Stimulated activated CD8-positive, alpha-beta memory T cell treated with anti-CD3 and anti-CD28 coated beads, Interleukin-7, amount 100 ng/mL, for 4 hours (primary cell): ENCODE data around the gene BIN1.
"Not testable (repeated sequence)": the region's sequence is repeated elsewhere in the genome, so short reads cannot be mapped to it uniquely, and the experiment has no call there.

Source experiments
- DNase-seq, 2 donors: peaks; one replicate each; pipeline ENCODE4 v3.0.0-alpha.2; 2020; ENCODE audit warnings: low read depth in 2 of 2

BIN1 gene

DNA sequence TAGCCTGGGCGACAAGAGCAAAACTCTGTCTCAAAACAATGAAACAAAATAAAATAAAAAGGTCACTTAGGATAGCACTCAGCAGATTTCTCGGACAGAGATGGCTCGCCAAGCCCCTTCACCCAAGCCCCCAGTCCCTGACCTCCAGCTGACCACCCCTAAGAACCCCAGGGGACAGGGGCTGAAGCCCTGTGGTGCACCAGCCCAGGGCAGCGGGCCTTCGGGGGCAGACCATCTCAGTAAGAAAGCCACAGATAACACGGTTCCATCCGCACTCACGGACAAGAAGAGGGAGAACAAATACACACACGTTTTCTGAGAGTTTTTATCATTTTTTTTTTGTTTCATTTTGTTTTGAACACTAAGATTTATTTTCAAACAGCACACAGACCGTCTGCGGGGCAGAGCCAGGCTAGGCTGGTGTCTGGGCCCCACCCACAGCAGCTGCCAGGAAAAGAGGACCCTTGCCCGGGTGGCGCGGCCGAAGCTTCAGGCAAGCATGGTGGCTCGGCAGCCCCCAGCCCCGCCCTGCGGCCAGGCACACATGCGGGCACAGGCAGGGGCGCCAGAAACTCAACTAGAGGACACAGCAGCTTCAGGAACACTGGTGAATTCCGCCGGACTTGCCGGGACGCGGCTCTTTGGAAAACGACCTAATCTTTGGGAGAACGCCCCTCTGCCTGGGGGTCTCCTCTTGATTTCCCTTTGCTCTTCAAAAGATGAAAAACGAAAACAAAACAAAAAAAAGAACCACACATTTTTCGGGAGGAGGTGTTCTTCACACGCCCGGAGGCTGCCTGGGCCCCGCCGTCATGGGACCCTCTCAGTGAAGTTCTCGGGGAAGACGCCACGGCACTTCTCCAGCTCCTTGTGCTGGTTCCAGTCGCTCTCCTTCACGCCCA, 59.0 kb downstream of the BIN1 start:
- no peak for DNase-seq

DNA sequence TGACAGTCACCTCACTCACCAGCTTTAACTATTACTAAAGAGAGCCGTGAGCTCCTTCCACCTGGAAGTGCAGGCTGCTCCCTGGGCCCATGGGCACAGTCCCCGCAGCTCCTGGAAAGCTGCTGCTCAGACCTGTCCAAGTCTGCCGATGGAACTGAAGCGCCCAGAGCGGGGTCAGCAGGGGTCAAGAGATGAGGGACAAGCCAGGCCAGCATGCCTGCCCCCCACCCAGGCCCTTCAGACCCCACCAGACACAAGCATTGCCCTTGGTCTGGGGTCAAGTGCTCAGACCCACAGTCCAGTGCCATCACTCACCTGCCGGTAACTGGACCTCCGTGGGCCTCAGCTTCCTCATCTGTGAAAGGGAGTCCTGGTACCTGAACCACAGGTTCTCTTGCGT, 59.9 kb downstream of the BIN1 start:
- no peak for DNase-seq

DNA sequence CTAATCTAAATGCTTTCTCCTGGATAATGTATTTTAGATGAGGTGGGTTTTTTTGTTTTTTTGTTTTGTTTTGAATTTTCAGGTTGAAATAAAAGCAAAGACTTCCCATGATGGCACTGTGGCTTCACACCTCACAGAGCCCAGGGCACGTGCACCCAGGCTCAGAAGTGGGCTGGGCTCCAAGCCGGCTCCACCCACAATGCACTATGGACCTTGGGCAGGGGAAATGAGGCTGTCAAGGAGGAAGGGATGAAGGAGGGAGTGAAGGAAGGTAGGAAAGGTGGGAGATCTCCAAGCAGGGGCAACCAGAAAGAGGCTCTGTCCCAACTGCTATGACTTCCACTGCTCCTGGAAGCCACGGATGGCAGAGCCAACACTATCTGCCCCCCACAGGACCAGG, 60.4 kb downstream of the BIN1 start:
- DNase-seq, result no peak

DNA sequence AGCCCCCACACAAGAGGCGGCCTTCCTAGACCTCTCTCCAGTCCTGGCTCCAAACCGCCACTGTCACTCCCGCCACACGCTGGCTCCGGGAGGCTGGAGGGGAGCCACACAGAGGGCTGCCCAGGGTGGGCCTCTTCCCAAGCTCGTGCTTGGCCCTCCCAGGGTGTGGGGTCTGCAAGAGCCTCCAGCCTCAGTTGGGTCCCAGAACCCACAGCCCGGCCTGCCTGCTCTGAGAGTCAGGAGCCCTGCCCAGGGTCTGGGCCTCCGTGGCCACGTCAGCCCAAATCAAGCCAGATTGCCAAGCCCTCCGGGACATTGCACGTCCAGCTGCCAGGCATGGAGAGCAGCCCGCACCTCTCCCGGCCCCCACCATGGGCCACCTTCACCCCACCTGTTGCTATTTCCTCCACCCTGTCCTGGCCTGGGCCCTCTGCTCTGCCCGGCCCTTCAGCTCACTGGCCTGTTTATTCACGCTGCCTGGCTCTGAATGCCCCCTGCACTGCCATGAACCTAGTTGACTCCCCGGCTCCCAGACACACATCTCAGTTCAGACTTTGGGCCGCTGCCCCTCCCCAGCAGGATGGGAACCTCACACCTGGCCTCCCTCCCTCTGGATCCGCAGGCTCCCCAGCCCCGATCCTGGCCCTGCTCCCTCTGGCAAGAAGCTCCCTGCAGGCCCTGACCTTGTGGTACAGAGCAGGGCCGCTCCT, 61.0 kb downstream of the BIN1 start:
- DNase-seq, result no peak

DNA sequence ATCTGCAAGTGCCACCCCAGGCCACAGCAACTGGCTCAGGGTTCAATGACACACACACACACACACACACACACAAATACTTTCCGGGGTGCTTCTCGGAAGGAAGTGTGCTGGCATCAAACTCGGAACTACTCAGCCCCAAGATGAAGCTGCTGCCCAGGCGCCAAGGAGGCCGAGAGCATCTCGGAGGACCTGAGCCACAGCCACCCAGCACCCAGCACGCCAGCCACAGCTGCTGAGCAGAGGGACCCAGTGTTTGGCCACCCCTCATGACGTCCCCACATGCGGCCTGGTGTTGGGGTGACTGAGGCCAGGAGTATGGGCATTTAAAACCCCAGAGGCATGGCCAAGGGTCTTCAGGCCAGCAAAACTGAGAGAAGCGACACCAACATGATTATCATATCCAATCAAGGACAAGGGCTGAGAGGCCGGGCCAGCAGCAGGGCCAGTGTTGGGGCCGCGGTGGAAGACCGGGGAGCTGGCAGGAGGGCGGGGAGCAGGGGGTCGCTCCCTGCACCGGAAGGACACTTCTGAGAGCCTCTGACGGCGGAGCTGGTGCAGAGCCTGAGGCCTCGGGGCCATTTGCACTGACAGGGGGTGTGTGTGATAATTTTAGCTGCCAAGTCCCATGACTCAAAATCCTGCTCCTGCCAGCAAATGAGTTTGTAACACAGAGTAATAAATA, 61.8 kb downstream of the BIN1 start:
- no peak for DNase-seq

DNA sequence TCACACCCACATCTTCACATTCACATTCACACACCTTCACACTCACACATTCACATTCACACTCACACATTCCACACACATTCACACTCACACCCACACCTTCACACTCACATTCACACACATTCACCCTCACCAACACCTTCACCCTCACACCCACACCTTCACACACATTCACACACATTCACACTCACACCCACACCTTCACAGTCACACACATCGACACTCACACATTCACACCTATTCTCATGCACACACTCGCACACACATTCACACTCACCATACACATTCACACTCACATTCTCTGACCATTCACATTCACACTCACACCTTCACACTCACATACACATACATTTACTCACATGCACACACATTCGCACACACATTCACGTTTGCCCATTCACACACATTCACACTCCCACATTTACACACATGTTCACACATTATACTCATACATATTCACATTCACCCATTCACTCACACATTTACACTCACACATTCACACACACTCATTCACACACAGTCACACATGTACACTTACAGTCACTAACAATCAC, 62.7 kb downstream of the BIN1 start:
- DNase-seq, result no peak

DNA sequence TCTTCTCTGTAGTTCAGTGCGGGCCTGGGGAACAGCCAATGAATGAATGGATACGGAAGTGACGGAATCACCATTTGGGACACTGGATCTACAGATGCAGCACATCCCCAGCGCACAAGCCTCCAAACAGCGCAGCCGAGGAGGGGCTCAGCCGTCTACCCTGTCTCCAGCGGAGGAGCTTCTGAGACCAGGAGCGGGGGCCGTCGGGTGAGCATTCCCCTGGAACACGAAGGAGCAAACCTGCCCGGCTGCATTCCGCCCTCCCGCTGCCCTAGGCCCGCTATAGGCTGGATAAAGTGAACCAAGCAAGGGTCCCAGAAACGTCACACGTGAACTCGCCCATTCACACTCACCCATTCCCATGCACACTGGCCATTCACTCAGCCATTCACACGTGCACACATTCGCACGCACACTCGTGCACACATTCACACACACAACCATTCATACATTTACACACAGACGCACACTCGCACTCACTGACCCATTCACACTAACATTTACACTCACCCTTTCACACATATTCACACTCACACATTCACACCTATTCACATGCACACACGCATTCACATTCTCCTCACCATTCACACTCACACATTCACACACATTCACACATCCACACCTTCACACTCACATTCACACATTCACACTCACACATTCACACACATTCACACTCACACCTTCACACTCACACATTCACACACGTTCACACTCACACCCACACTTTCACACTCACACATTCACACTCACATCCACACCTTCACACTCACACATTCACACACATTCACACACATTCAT, 63.4 kb downstream of the BIN1 start:
- DNase-seq, result no peak

DNA sequence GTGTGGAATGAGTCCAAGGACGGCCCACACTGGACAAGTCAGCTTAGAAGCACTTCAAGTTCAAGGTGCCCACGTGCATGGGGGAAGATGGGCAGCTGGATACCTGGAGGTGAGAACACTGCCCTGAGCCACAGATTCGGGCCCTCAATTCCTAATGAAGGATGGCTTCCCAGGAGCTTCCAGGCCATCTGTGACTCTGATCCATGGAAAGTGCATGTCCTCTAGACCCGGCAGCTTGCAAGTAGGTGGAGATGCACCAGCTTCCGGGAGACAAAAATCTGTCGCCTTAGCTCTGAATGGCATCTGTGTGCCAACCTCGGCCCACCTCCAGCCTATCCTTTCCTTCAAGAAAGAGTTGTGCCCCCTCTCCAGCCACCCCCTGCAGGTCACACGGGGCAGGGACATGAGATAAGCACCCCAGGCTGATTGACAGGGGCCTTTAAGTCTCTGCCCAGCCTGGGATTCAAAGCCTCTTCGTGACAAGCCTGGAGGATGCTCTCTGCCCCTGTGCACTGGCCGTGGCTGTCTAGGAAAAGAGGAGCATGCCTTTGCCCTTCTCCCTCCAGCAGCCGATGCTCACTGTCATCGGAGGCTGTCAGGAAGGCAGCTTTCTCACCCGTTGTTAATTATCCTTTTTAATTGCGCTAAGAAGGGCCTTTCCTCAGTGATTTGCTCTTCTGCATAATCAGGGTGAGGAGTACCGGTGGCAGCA, 65.5 kb downstream of the BIN1 start:
- no peak for DNase-seq

DNA sequence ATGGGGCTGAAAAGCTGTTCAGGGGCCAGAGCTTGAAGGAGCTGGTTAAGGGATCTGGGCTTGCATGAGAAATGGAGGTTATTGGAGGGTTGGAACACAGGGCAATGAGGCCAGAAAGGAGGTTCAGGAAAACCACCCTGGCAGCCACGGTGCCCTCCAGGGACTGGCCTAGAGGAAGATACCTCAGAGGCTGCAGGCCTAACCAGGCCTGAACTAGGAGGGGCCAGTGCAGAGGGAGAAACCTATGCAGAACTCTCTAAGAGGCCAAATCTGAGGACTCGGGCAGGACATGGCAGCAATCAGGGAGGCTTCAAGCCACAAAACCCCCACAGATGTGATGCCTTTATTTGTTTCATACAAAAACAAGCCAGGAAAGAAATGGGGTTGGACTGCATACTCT, 66.8 kb downstream of the BIN1 start:
- no peak for DNase-seq

DNA sequence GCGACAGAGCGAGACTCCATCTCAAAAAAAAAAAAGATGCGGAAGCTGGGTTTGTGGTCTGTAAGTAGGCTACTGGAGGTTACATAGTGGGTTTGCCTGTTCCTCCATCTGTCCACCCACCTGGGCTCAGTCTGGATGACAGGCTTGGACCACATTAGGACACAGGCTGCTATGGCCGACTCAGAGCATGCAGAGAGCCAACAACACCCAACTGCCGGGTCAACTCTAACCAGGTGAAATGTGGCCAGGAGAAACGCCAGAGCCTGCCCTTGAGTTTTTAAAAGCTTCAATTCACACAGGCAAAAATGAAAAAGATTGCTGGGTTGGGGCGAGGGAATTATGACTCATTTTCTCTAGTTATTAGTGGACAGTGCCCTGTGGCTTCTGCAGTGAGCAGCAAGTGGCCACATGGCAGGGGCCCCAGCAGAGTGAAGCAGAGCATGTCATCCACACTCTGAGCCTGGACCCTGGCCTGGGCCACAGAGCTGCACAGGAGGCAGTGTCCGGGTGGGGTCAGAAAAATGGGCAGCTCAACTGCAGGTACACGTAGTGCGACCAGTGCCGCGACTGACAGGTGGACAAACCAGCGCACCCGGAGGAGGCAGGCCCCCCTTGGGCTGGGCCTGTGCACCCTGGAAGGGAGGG, 67.4 kb downstream of the BIN1 start:
- DNase-seq, result no peak

DNA sequence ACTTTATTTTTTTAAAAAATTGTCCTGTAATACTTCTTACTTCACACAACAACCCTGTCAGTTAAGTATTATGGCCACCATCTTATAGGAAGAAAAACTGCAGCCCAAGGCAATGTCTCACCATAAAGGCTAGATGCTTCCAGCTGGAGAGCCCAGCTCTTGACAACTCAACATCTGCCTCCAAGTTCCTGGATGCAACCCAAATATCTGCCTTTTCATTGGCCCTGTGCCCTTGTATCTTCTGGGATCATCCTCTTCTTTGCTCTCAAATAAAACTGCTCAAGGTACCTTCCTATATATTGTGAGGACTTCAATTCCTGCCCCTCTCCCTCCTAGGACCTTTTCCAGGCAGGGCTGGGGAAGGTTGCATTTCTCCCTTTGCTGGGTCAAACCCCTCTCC, 69.5 kb downstream of the BIN1 start:
- no peak for DNase-seq

DNA sequence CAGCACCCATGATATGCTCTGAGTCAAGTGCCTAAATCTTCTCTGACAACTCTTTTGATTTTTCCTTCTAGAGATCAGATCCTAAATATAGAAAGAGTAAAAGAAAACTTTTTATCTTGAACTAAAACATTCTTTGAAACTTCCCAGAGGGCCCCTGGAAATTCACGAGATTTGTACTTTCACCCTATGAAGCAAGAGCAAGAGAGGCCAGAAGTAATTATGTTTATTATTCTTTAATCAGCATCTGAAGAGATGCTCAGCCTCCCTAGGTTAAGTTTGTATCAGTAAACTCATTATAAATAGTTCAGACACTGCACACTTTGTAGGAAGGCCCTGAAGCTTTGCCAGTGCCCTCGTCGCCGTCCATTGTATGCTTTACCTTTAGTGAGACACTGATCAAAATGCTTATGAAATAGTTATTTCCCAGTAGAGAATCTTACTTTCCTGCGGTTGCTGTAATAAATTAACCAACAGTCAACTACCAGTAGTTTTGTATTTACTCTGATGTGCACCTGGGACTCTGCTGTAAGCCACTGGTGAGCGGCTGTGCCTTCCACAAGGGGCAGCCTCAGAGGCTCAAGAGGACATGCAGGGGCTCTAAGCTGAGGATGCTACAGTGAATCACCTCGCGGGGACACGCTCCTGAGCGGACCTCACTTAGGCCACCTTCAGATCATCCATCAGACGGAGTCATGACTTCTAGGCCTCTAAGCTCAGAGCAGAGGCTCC, 71.9 kb downstream of the BIN1 start:
- no peak for DNase-seq

DNA sequence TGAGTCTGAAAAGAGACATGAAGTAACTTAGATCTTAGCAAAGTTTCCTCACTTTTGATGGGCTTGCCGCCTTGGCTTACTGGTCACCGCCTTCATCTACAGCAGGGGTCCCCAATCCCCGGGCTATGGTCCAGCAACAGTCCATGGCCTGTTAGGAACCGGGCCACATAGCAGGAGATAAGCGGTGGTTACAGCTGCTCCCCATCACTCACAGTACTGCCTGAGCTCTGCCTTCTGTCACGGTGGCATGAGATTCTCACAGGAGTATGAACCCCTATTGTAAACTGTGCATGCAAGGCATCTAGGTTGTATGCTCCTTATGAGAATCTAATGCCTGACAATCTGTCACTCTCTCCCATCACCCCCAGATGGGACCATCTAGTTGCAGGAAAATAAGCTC, 72.9 kb downstream of the BIN1 start:
- DNase-seq, result no peak

DNA sequence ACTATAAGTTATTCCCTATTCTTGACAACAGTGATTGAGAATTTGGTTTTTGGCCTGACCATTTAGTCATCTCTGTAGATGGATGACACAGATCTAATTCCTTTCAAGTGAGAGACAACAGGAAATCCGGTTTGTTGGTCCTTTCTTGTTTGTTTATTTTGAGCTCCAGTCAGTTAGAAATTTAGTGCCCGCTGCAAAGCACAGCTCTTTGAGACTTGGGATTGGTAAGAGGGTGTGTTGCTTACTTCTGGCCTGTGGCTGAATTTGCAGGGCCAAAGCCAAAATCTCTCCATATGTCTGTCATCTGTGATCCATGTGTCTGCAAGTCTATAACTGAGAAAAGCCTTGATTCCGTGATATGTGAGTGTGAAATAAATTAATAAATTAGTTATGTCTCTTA, 74.3 kb downstream of the BIN1 start:
- DNase-seq, result no peak

DNA sequence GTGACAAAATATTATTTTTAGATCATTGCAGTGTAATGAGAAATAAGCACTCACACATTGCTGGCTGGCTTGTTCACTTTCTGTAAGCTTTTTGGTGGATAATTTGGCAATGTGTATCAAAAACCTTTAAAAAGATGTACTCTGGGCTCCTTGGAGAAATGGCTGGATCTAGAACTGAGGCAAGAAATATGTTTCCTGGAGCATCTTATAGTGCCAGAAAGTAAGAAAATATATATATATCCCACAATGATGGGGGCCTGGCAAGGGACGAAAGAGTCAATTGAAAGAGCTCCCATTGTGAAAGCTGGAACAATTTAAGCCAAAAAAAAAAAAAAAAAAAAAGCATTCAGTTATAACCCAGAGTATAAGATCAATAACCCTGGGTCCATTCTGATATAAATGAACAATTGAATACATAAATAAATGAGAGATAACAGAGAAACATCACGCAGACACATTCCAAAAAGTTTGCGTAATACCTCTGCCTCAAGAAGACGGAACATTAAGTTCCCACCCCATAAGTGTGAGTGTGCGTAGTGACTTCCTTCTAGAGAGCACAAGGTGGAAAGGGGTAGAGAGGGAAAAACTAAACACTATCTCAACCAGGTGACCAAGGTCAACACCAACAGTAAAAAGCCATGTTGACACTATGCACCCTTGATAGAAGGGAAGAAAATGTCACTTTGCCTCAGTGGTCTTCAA, 77.5 kb downstream of the BIN1 start:
- DNase-seq, result no peak

DNA sequence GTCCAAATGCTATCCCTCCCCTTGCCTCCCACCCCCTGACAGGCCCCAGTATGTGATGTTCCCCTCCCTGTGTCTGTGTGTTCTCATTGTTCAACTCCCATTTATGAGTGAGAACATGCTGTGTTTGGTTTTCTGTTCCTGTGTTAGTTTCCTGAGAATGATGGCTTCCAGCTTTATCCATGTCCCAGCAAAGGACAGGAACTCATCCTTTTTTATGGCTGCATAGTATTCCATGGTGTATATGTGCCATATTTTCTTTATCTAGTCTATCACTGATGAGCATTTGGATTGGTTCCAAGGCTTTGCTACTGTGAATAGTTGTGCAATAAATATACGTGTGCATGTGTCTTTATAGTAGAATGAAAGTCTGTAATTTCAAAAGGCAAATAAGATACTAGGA, 78.2 kb downstream of the BIN1 start:
- not testable (repeated sequence) for DNase-seq

DNA sequence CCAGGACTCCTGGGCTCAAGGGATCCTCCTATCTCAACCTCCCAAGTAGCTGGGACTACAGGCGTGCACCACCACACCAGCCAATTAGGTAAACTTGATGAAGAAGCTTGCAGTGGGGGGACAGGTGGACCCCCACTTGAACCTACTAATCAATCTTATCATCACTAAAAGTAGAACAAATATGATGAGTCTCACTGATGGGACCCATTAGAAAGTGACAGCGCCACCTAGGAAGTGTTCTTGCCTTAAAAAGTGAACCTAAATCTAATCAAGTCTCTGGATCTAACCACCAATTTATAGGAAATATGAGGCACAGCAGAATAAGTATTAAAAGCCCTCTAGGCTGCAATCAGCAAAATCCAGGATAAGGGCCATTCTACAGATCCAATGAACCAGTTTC, 79.2 kb downstream of the BIN1 start:
- no peak for DNase-seq

DNA sequence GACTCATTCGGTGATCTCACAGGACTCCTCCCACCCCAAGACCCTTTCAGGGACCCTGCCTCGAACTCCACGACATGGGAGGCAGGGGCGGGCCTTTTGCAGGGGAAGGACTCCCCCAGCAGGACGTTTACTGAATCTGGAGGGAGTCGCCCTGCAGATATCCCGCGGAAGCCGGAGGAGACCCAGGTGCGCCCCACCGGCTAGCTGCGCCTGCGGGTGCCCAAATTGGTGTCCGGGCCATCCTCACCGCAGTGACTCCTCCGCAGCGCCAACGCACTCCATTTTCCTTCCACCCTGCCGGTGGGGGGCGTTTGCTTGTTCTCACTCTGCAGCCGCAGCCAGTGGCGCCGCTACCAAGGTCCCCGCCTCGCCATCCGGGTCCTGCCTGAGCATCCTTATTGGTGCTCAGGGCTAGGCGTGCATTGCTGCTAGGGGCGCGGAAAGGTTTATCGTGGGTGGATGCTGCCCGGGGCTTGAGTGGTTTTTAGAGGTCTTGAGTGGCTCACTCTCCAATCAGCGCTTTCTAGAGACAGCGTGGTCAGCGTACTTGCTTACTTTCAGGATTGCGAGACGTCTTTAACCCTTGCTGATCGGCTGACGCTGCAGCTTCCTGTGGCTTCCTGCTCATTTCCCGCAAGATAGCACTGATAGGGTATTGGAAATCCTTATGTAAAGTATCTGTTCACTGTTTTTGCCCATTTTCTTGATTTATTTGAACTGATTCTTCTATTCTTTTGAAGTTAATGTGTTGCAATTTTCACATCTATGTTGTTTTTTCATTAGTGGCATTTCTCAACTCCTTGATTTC, 81.4 kb downstream of the BIN1 start:
- peak; percentile 38 to 64 for DNase-seq
